HEK293 (cell line): ENCODE measurements around the gene ATP13A3.

ENCODE experiments used
- CTCF ChIA-PET: fragments of 350-600 bp; formaldehyde crosslinking; extraction: SDS; loops from one replicate; lab custom pipeline; 2021; ENCODE audit warnings: antibody characterized with exemption; lab: Yijun Ruan, JAX
- POLR2A ChIA-PET: fragments of 300-600 bp; formaldehyde crosslinking; extraction: SDS; loops from one replicate; lab custom pipeline; 2020; ENCODE audit warnings: antibody characterized with exemption, inconsistent platforms; lab: Yijun Ruan, JAX
- H3K27ac ChIP-seq: fragments of 200-500 bp; sonication (Bioruptor generic); 2 replicates; pipeline ENCODE4 v1.5.1; 2014; ENCODE audit warnings: low read depth, low read length, control low read depth, inconsistent platforms; ENCODE audit errors: extremely low read depth
- H3K36me3 ChIP-seq, 2 experiments: fragments of 200-500 bp in 1 of 2; sonication (Bioruptor generic) in 1 of 2; 1 replicate in 1 of 2; 2 replicates in 1 of 2; pipeline ENCODE4 v1.5.1; 2014 to 2017; ENCODE audit warnings: inconsistent platforms in 2 of 2, low read length in 2 of 2; ENCODE audit not compliant: control insufficient read depth in 2 of 2, insufficient read depth in 1 of 2
- H3K4me1 ChIP-seq: fragments of 200-500 bp; sonication (Bioruptor generic); 2 replicates; pipeline ENCODE4 v1.5.1; 2014; ENCODE audit warnings: mild to moderate bottlenecking, low read length, inconsistent platforms; ENCODE audit not compliant: control insufficient read depth, insufficient read depth
- H3K4me3 ChIP-seq: 2 replicates; pipeline ENCODE4 v1.5.1; 2011; ENCODE audit warnings: low read depth, mild to moderate bottlenecking, control low read depth, low read length, moderate library complexity
- H3K9me3 ChIP-seq: fragments of 200-500 bp; sonication (Bioruptor generic); 2 replicates; pipeline ENCODE4 v1.5.1; 2014; ENCODE audit warnings: low read depth, low read length, inconsistent platforms; ENCODE audit not compliant: control insufficient read depth, insufficient read depth
- HOXA7 ChIP-seq: sonication (generic); formaldehyde crosslinking; IDR thresholded peaks from 2 replicates; pipeline ENCODE4 v1.8.1; 2022; ENCODE audit warnings: missing genetic modification reagents, borderline replicate concordance
- HOXD13 ChIP-seq: sonication (generic); formaldehyde crosslinking; IDR thresholded peaks from 2 replicates; pipeline ENCODE4 v1.8.0; 2022; ENCODE audit warnings: missing genetic modification reagents, borderline replicate concordance
- SCRT1 ChIP-seq: fragments of 450-650 bp; formaldehyde crosslinking; IDR thresholded peaks from 2 replicates; pipeline ENCODE4 v1.5.1; 2016; ENCODE audit warnings: missing biosample characterization, missing genetic modification characterization, borderline replicate concordance
- SCRT2 ChIP-seq: fragments of 450-650 bp; formaldehyde crosslinking; IDR thresholded peaks from 2 replicates; pipeline ENCODE4 v1.5.1; 2016; ENCODE audit warnings: missing biosample characterization, missing genetic modification characterization
- WT1 ChIP-seq: fragments of 450-650 bp; formaldehyde crosslinking; IDR thresholded peaks from 2 replicates; pipeline ENCODE4 v1.5.1; 2016; ENCODE audit warnings: missing biosample characterization, missing genetic modification characterization
- ZEB2 ChIP-seq: fragments of 450-650 bp; formaldehyde crosslinking; IDR thresholded peaks from 2 replicates; pipeline ENCODE4 v1.5.1; 2016; ENCODE audit warnings: missing biosample characterization, missing genetic modification characterization
- ZNF16 ChIP-seq: fragments of 450-650 bp; formaldehyde crosslinking; IDR thresholded peaks from 2 replicates; pipeline ENCODE4 v1.5.1; 2016; ENCODE audit warnings: low read depth, missing biosample characterization, missing genetic modification characterization
- ZNF48 ChIP-seq: fragments of 450-650 bp; formaldehyde crosslinking; IDR thresholded peaks from 2 replicates; pipeline ENCODE4 v1.5.1; 2016; ENCODE audit warnings: missing biosample characterization, missing genetic modification characterization
- ZNF521 ChIP-seq: fragments of 450-650 bp; formaldehyde crosslinking; IDR thresholded peaks from 2 replicates; pipeline ENCODE4 v1.5.1; 2017; ENCODE audit warnings: missing biosample characterization, mild to moderate bottlenecking, missing genetic modification characterization
- ZNF561 ChIP-seq: fragments of 450-650 bp; IDR thresholded peaks from 2 replicates; pipeline ENCODE4 v1.5.1; 2018; ENCODE audit warnings: missing biosample characterization, missing genetic modification characterization, borderline replicate concordance
- ZNF658 ChIP-seq: fragments of 450-650 bp; formaldehyde crosslinking; IDR thresholded peaks from 2 replicates; pipeline ENCODE4; 2016; ENCODE audit warnings: missing biosample characterization, missing genetic modification characterization
- ZNF664 ChIP-seq: fragments of 450-650 bp; formaldehyde crosslinking; IDR thresholded peaks from 2 replicates; pipeline ENCODE4 v1.5.1; 2016; ENCODE audit warnings: missing biosample characterization, missing genetic modification characterization
- ZSCAN30 ChIP-seq: fragments of 450-650 bp; IDR thresholded peaks from 2 replicates; pipeline ENCODE4 v1.5.1; 2018; ENCODE audit warnings: missing biosample characterization, mild to moderate bottlenecking, missing genetic modification characterization, moderate library complexity
- TF ChIP-seq, protein P1 (sequence below): fragments of 450-650 bp; formaldehyde crosslinking; IDR thresholded peaks from 2 replicates; pipeline ENCODE4 v1.5.1; 2016; ENCODE audit warnings: missing biosample characterization, missing genetic modification characterization
- TF ChIP-seq, protein P2 (sequence below): fragments of 450-650 bp; formaldehyde crosslinking; IDR thresholded peaks from 2 replicates; pipeline ENCODE4 v1.5.1; 2016; ENCODE audit warnings: missing biosample characterization, missing genetic modification characterization, borderline replicate concordance
- TF ChIP-seq, protein P3 (sequence below): fragments of 450-650 bp; formaldehyde crosslinking; IDR thresholded peaks from 2 replicates; pipeline ENCODE4 v1.5.1; 2016; ENCODE audit warnings: missing biosample characterization, missing genetic modification characterization
- TF ChIP-seq, protein P4 (sequence below): fragments of 450-650 bp; formaldehyde crosslinking; IDR thresholded peaks from 2 replicates; pipeline ENCODE4 v1.5.1; 2017; ENCODE audit warnings: missing biosample characterization, mild to moderate bottlenecking, missing genetic modification characterization, moderate library complexity
- TF ChIP-seq, protein P5 (sequence below): fragments of 450-650 bp; formaldehyde crosslinking; IDR thresholded peaks from 2 replicates; pipeline ENCODE4 v1.5.1; 2017; ENCODE audit warnings: missing biosample characterization, missing genetic modification characterization

Gene ATP13A3

DNA sequence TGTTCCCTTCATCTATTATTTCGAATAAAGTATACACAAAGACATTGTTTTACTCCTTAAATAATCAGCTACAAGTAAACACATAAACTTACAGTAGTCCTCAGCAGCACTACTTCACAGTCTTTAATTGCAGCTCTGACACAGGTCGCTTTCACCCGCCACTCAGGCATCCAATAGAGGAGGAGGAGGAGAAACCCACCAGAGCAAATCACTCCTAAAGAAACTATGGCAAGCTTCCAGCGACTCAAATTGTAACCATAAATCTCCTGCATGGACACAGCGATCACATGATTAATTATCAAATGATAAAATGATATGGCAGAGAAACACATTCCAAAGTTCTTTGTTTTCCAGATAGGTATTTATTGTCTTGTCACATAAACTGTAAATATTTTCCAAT lies 26.2 kb downstream of the ATP13A3 start:
- no peak overlapping the region for H3K27ac ChIP-seq
- no peaks in the 10 kb centered on the region for H3K4me1 ChIP-seq
- POLR2A ChIA-PET: no interaction called here
- H3K36me3 ChIP-seq: peaks cover 3 to 33% of the 10 kb centered on the region in 2 experiments
- no peak overlapping the region for H3K4me3 ChIP-seq
- CTCF ChIA-PET: interaction anchor here (2.9 kb wide), 1 partner anchor 12 kb away, joined by 9 read pairs; no protein-coding TSS in a partner anchor
- no peaks in the 10 kb centered on the region for H3K9me3 ChIP-seq
- TF ChIP-seq ZNF664 (tag by site-specific recombination): 0 out of 2 replicates have a peak, but pooled peaks have one; percentile 7
- no peak for TF ChIP-seq SCRT2
- TF ChIP-seq, all 188 proteins: peak for 1

DNA sequence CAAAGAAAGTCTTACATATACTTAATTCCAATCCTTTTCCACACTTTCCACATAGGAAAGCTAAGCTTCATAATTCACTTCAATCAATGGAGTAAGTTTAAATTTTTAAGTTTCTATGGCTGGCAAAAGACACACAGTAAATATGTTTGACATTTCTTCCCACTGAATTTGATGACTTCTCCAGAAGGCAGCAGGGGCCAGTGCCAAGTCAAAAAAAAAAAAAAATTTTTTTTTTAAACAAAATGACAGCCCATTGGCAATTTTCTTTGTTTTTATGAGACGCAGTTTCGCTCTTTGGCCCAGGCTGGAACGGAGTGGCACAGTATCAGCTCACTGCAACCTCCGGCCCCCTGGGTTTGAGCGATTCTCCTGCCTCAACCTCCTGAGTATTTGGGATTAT lies 28.7 kb downstream of the ATP13A3 start:
- Histone ChIP-seq H3K4me3 (no peak overlapping the region), H3K4me1 (no peaks in the 10 kb centered on the region), H3K9me3 (no peaks in the 10 kb centered on the region), H3K27ac (no peak overlapping the region), H3K36me3 (peaks cover 13 to 54% of the 10 kb centered on the region in 2 experiments)
- TF ChIP-seq, protein P1, sequence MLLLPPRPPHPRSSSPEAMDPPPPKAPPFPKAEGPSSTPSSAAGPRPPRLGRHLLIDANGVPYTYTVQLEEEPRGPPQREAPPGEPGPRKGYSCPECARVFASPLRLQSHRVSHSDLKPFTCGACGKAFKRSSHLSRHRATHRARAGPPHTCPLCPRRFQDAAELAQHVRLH (tag by site-specific recombination): no peak
- TF ChIP-seq ZNF16 (tag by site-specific recombination) (no peak), ZNF521 (tag by site-specific recombination) (no peak), HOXA7 (CRISPR knock-in tag) (no peak)
- TF ChIP-seq, protein P2, sequence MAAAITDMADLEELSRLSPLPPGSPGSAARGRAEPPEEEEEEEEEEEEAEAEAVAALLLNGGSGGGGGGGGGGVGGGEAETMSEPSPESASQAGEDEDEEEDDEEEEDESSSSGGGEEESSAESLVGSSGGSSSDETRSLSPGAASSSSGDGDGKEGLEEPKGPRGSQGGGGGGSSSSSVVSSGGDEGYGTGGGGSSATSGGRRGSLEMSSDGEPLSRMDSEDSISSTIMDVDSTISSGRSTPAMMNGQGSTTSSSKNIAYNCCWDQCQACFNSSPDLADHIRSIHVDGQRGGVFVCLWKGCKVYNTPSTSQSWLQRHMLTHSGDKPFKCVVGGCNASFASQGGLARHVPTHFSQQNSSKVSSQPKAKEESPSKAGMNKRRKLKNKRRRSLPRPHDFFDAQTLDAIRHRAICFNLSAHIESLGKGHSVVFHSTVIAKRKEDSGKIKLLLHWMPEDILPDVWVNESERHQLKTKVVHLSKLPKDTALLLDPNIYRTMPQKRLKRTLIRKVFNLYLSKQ (tag by site-specific recombination): no peak
- TF ChIP-seq, protein P3, sequence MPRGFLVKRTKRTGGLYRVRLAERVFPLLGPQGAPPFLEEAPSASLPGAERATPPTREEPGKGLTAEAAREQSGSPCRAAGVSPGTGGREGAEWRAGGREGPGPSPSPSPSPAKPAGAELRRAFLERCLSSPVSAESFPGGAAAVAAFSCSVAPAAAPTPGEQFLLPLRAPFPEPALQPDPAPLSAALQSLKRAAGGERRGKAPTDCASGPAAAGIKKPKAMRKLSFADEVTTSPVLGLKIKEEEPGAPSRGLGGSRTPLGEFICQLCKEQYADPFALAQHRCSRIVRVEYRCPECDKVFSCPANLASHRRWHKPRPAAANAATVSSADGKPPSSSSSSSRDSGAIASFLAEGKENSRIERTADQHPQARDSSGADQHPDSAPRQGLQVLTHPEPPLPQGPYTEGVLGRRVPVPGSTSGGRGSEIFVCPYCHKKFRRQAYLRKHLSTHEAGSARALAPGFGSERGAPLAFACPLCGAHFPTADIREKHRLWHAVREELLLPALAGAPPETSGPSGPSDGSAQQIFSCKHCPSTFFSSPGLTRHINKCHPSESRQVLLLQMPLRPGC (tag by site-specific recombination): no peak
- ChIA-PET POLR2A (no interaction called here), CTCF (interaction anchor here (2.9 kb wide), 1 partner anchor 14 kb away, joined by 9 read pairs; no protein-coding TSS in a partner anchor)

DNA sequence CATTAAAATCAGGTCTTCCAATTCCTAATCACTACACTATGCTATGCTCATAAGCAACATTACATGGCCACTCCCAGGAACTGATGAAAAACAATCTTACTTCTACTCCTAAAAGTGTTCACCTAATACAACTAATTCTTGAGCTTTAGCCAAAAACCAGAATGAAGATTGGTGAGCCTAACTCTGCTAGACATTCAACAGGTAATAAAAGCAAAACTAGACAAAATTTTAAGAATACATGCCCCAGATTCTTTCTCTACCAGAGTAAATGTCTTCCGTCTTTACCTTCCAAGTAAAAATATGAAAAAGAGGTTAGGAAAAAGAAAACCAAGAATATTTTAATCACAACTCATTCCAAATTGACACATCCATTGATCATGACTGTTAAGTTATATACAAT lies 31.3 kb downstream of the ATP13A3 start:
- H3K9me3 ChIP-seq: no peaks in the 10 kb centered on the region
- H3K4me3 ChIP-seq: no peak overlapping the region
- CTCF ChIA-PET: interaction anchor here (0.9 to 1.5 kb wide), 2 partner anchors 17 to 75 kb away, joined by 3 read pairs; no protein-coding TSS in a partner anchor
- peaks cover 22 to 74% of the 10 kb centered on the region in 2 experiments for H3K36me3 ChIP-seq
- peak; percentile 75 for TF ChIP-seq SCRT2
- TF ChIP-seq, protein P4, sequence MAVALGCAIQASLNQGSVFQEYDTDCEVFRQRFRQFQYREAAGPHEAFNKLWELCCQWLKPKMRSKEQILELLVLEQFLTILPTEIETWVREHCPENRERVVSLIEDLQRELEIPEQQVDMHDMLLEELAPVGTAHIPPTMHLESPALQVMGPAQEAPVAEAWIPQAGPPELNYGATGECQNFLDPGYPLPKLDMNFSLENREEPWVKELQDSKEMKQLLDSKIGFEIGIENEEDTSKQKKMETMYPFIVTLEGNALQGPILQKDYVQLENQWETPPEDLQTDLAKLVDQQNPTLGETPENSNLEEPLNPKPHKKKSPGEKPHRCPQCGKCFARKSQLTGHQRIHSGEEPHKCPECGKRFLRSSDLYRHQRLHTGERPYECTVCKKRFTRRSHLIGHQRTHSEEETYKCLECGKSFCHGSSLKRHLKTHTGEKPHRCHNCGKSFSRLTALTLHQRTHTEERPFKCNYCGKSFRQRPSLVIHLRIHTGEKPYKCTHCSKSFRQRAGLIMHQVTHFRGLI (tag by site-specific recombination): no peak
- no peak for TF ChIP-seq ZNF561 (tag by site-specific recombination)
- peak; percentile 63; the same call in 1 of the 2 replicates for TF ChIP-seq SCRT1 (tag by site-specific recombination)
- TF ChIP-seq, all 188 proteins: peak for 2
- POLR2A ChIA-PET: no interaction called here
- Histone ChIP-seq H3K27ac (no peak overlapping the region), H3K4me1 (no peaks in the 10 kb centered on the region)

DNA sequence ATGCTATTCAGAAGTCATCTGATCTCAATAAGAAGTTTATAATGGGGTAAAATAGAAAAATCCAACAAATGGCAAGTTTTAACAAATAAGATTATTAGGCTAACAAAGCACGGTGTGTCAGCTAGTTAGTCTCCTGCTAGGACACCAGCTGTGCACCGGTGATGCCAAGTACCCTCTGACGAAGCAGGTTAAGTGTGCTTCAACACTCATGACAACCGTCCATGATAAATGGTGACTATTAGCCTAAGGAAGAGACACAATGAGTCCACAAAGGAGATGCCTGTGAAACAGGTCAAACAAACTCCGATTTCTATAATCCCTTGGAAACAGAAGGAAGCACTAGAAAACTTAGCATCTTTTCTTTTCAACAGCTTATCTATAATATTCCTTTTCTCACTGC lies 36.5 kb downstream of the ATP13A3 start:
- Histone ChIP-seq H3K36me3 (peaks cover 42 to 88% of the 10 kb centered on the region in 2 experiments), H3K9me3 (no peaks in the 10 kb centered on the region), H3K4me1 (no peaks in the 10 kb centered on the region), H3K4me3 (no peak overlapping the region), H3K27ac (no peak overlapping the region)
- POLR2A ChIA-PET: no interaction called here
- CTCF ChIA-PET: no interaction called here
- TF ChIP-seq ZNF658 (tag by site-specific recombination): no peak
- no peak for TF ChIP-seq ZSCAN30 (tag by site-specific recombination)
- no peak for TF ChIP-seq ZEB2 (tag by site-specific recombination)
- no peak for TF ChIP-seq HOXD13 (CRISPR knock-in tag)
- TF ChIP-seq, protein P5, sequence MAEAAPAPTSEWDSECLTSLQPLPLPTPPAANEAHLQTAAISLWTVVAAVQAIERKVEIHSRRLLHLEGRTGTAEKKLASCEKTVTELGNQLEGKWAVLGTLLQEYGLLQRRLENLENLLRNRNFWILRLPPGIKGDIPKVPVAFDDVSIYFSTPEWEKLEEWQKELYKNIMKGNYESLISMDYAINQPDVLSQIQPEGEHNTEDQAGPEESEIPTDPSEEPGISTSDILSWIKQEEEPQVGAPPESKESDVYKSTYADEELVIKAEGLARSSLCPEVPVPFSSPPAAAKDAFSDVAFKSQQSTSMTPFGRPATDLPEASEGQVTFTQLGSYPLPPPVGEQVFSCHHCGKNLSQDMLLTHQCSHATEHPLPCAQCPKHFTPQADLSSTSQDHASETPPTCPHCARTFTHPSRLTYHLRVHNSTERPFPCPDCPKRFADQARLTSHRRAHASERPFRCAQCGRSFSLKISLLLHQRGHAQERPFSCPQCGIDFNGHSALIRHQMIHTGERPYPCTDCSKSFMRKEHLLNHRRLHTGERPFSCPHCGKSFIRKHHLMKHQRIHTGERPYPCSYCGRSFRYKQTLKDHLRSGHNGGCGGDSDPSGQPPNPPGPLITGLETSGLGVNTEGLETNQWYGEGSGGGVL (tag by site-specific recombination): no peak
- no peak for TF ChIP-seq ZNF48
- no peak for TF ChIP-seq WT1 (tag by site-specific recombination)
